ENCODE results near the gene OR6C75.

DNA sequence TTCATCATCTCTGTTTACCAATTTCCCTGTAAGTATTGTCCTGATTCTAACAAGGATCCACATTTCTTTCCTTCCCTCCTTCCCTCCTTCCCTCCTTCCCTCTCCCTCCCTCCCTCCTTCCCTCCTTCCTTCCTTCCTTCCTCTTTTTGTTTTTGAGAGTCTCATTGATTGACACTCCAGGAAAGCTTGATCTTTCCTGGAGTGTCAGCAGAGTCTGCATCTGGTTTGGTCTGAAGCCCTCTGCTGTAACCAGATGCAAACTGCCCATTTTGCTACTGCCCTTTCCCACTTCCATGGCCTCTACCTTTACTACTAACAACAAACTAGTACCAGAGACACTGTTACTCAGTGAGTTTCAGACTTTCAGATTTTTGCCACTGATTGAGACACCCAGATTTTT lies 23.1 kb downstream of the OR6C75 start:
- TF ChIP-seq, protein P1, sequence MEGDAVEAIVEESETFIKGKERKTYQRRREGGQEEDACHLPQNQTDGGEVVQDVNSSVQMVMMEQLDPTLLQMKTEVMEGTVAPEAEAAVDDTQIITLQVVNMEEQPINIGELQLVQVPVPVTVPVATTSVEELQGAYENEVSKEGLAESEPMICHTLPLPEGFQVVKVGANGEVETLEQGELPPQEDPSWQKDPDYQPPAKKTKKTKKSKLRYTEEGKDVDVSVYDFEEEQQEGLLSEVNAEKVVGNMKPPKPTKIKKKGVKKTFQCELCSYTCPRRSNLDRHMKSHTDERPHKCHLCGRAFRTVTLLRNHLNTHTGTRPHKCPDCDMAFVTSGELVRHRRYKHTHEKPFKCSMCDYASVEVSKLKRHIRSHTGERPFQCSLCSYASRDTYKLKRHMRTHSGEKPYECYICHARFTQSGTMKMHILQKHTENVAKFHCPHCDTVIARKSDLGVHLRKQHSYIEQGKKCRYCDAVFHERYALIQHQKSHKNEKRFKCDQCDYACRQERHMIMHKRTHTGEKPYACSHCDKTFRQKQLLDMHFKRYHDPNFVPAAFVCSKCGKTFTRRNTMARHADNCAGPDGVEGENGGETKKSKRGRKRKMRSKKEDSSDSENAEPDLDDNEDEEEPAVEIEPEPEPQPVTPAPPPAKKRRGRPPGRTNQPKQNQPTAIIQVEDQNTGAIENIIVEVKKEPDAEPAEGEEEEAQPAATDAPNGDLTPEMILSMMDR (IDR thresholded peaks at IDR 0.05): no peak
- TF ChIP-seq POLR2A (IDR thresholded peaks at IDR 0.05) (no peak), EP300 (IDR thresholded peaks at IDR 0.05; ENCODE audit: low read depth) (no peak), POLR2AphosphoS5 (IDR thresholded peaks at IDR 0.05) (no peak)

Measured in transverse colon (tissue), 4 donors.